Trophoblast cell (in vitro differentiated cells and primary cell): Measurements from ENCODE around the gene ZNF85.
"Not testable (repeated sequence)": the region's sequence is repeated elsewhere in the genome, so short reads cannot be mapped to it uniquely, and the experiment has no call there.

Source experiments
- DNase-seq, 2 donors: peaks; one replicate each; pipeline ENCODE4 v3.0.0-alpha.2; 2016
- H2AFZ ChIP-seq: 2 replicates; pipeline ENCODE4 v1.6.1; 2013; ENCODE audit warnings: low read length, moderate library complexity, mild to moderate bottlenecking; ENCODE audit not compliant: insufficient read depth, poor library complexity
- H2AK5ac ChIP-seq: 2 replicates; pipeline ENCODE4 v1.6.1; 2013; ENCODE audit warnings: mild to moderate bottlenecking, low read length
- H2BK120ac ChIP-seq: 2 replicates; pipeline ENCODE4 v1.6.1; 2013; ENCODE audit warnings: low read length, mild to moderate bottlenecking, moderate library complexity; ENCODE audit not compliant: insufficient read depth, poor library complexity
- H2BK12ac ChIP-seq: 2 replicates; pipeline ENCODE4 v1.6.1; 2013; ENCODE audit warnings: mild to moderate bottlenecking, low read length, moderate library complexity
- H2BK5ac ChIP-seq: 2 replicates; pipeline ENCODE4 v1.6.1; 2013; ENCODE audit warnings: low read length, low read depth, moderate library complexity, mild to moderate bottlenecking; ENCODE audit not compliant: poor library complexity
- H3K14ac ChIP-seq: 2 replicates; pipeline ENCODE4 v1.6.1; 2013; ENCODE audit warnings: mild to moderate bottlenecking, low read length
- H3K18ac ChIP-seq: 2 replicates; pipeline ENCODE4 v1.6.1; 2013; ENCODE audit warnings: mild to moderate bottlenecking, low read length
- H3K23ac ChIP-seq: 2 replicates; pipeline ENCODE4 v1.6.1; 2013; ENCODE audit warnings: low read length
- H3K27ac ChIP-seq: 2 replicates; pipeline ENCODE4 v1.5.1; 2013; ENCODE audit warnings: low read depth, mild to moderate bottlenecking, inconsistent platforms, low read length, moderate library complexity
- H3K27me3 ChIP-seq: 2 replicates; pipeline ENCODE4 v1.6.1; 2013; ENCODE audit warnings: inconsistent platforms, mild to moderate bottlenecking, low read length, moderate library complexity; ENCODE audit not compliant: insufficient read depth
- H3K36me3 ChIP-seq, 2 experiments: 1 replicate in 1 of 2; 2 replicates in 1 of 2; pipeline ENCODE4 v1.6.1; 2013; ENCODE audit warnings: low read length in 2 of 2, mild to moderate bottlenecking in 2 of 2, moderate library complexity in 1 of 2; ENCODE audit not compliant: insufficient read depth in 2 of 2, control insufficient read depth in 1 of 2
- H3K4ac ChIP-seq: 2 replicates; pipeline ENCODE4 v1.6.1; 2013; ENCODE audit warnings: low read depth, mild to moderate bottlenecking, low read length, moderate library complexity
- H3K4me1 ChIP-seq, 2 experiments: 1 replicate in 1 of 2; 2 replicates in 1 of 2; pipeline ENCODE4 v1.6.1; 2013; ENCODE audit warnings: low read length in 2 of 2, mild to moderate bottlenecking in 2 of 2, moderate library complexity in 1 of 2; ENCODE audit not compliant: insufficient read depth in 2 of 2, control insufficient read depth in 1 of 2
- H3K4me2 ChIP-seq: 2 replicates; pipeline ENCODE4 v1.6.1; 2013; ENCODE audit warnings: inconsistent platforms, mild to moderate bottlenecking, low read length, moderate library complexity
- H3K4me3 ChIP-seq: 2 replicates; pipeline ENCODE4 v1.5.1; 2013; ENCODE audit warnings: mild to moderate bottlenecking, low read depth, low read length, inconsistent platforms
- H3K79me1 ChIP-seq: one replicate; pipeline ENCODE4 v1.6.1; 2013; ENCODE audit warnings: low read length
- H3K79me2 ChIP-seq: 2 replicates; pipeline ENCODE4 v1.6.1; 2013; ENCODE audit warnings: low read length, mild to moderate bottlenecking; ENCODE audit not compliant: control insufficient read depth, insufficient read depth, poor library complexity
- H3K9ac ChIP-seq: 2 replicates; pipeline ENCODE4 v1.6.1; 2013; ENCODE audit warnings: mild to moderate bottlenecking, low read length
- H3K9me3 ChIP-seq: 2 replicates; pipeline ENCODE4 v1.6.1; 2013; ENCODE audit warnings: low read depth, mild to moderate bottlenecking, control low read depth, inconsistent platforms, low read length; ENCODE audit not compliant: insufficient read depth
- H4K12ac ChIP-seq: 2 replicates; pipeline ENCODE4 v1.6.1; 2013; ENCODE audit warnings: low read depth, mild to moderate bottlenecking, low read length, moderate library complexity
- H4K8ac ChIP-seq: 2 replicates; pipeline ENCODE4 v1.6.1; 2013; ENCODE audit warnings: low read depth, mild to moderate bottlenecking, low read length, moderate library complexity
- H4K91ac ChIP-seq: one replicate; pipeline ENCODE4 v1.6.1; 2013; ENCODE audit warnings: low read depth, mild to moderate bottlenecking, low read length, moderate library complexity
- WGBS: extraction: QIAGEN DNeasy Blood & Tissue Kit; methylation state at CpG from one replicate; pipeline ENCODE4 v1.1.7; 2013; ENCODE audit warnings: missing lambda C conversion rate; ENCODE audit not compliant: insufficient read length, insufficient coverage; ENCODE audit errors: extremely low coverage; 5-methylcytosine and 5-hydroxymethylcytosine counted together

The ZNF85 gene

GRCh38 chr19:20992788-20993187 lies 69.7 kb downstream of the ZNF85 start:
- H2AFZ ChIP-seq, DNase-seq, H3K9ac ChIP-seq, H3K4me2 ChIP-seq, H3K23ac ChIP-seq, H3K79me1 ChIP-seq, H3K36me3 ChIP-seq, H4K12ac ChIP-seq, H2AK5ac ChIP-seq, H3K14ac ChIP-seq, H3K18ac ChIP-seq, H2BK5ac ChIP-seq, H3K79me2 ChIP-seq, H3K4me3 ChIP-seq, H3K27ac ChIP-seq, H3K9me3 ChIP-seq, H3K4ac ChIP-seq, H2BK12ac ChIP-seq, H4K8ac ChIP-seq, H2BK120ac ChIP-seq, H3K4me1 ChIP-seq, H3K27me3 ChIP-seq, H4K91ac ChIP-seq: not testable (repeated sequence)
- no CpG with 5 or more reads among the region's 2 CpGs for WGBS

DNA sequence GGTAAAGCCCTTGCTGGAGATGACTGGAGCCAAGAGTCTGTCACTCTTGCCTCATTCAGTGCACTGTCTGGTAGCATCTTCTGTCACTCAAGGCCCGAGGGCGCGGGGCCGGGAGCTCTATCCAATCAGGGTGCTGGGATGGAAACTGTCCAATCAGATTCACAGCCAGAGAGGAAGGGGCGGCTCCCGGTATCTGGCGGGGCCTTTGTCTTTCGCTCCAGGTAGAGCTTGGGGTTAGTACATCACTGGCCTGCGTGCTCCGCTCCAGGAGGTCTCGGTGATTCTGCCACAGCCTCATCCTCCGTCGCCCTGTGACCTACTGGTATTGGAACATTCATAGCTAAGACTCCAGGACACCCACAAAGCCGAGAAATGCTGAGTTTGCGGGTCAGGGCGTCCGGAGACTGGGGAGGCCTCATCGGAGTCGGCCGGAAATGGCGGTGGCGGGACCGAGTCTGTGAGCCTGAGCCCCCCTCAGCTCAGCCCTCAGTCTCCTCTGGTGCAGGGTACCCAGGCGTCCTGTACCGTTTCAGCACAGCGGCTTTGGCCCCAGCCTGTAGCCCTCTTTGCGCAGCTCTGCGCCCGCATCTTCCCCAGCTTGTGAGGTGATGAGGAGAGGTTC lies 76.8 kb downstream of the ZNF85 start:
- H2BK5ac ChIP-seq, result no peak overlapping the region
- H3K9me3 ChIP-seq, result no peaks in the 10 kb centered on the region
- peak overlapping the region; percentile 81 for H3K9ac ChIP-seq
- H2BK120ac ChIP-seq, result no peak overlapping the region
- peak overlapping the region; percentile 5 for H3K14ac ChIP-seq
- no peak overlapping the region for H2BK12ac ChIP-seq
- peak overlapping the region; percentile 42 for H2AFZ ChIP-seq
- H3K4me3 ChIP-seq, result peak overlapping the region; percentile 88
- H4K8ac ChIP-seq, result peak overlapping the region; percentile 93
- H3K79me1 ChIP-seq, result peaks cover 5% of the 10 kb centered on the region
- peak overlapping the region; percentile 45 for H4K91ac ChIP-seq
- H2AK5ac ChIP-seq, result no peak overlapping the region
- no peaks in the 10 kb centered on the region for H3K36me3 ChIP-seq
- WGBS, result no CpG with 5 or more reads among the region's 29 CpGs
- H3K27me3 ChIP-seq, result no peaks in the 10 kb centered on the region
- H3K18ac ChIP-seq, result peak overlapping the region; percentile 67
- H4K12ac ChIP-seq, result peak overlapping the region; percentile 83
- peak overlapping the region; percentile 43 for H3K4ac ChIP-seq
- H3K79me2 ChIP-seq, result peaks cover 4% of the 10 kb centered on the region
- H3K4me1 ChIP-seq, result peaks cover 2% of the 10 kb centered on the region in 2 experiments
- peak overlapping the region; percentile 40 for H3K27ac ChIP-seq
- peak; percentile 81 to 82 for DNase-seq
- H3K4me2 ChIP-seq, result peak overlapping the region; percentile 81
- H3K23ac ChIP-seq, result no peak overlapping the region
